LNCaP clone FGC (cell line): ENCODE data around the gene RBP5.

ENCODE experiments used
- DNase-seq: peaks from one replicate; pipeline ENCODE4 v3.0.0-alpha.2; 2011; ENCODE audit warnings: low read depth
- H3K4me3 ChIP-seq: 2 replicates; pipeline ENCODE4 v1.5.1; 2011; ENCODE audit warnings: mild to moderate bottlenecking, low read depth, low read length, control low read depth
- TF ChIP-seq, protein P1 (sequence below): IDR thresholded peaks from 2 replicates; pipeline ENCODE4 v1.5.1; 2012; ENCODE audit warnings: mild to moderate bottlenecking; ENCODE audit not compliant: control insufficient read depth, insufficient read depth; ENCODE audit errors: extremely low read depth

RBP5 gene, protein sequence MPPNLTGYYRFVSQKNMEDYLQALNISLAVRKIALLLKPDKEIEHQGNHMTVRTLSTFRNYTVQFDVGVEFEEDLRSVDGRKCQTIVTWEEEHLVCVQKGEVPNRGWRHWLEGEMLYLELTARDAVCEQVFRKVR

DNA sequence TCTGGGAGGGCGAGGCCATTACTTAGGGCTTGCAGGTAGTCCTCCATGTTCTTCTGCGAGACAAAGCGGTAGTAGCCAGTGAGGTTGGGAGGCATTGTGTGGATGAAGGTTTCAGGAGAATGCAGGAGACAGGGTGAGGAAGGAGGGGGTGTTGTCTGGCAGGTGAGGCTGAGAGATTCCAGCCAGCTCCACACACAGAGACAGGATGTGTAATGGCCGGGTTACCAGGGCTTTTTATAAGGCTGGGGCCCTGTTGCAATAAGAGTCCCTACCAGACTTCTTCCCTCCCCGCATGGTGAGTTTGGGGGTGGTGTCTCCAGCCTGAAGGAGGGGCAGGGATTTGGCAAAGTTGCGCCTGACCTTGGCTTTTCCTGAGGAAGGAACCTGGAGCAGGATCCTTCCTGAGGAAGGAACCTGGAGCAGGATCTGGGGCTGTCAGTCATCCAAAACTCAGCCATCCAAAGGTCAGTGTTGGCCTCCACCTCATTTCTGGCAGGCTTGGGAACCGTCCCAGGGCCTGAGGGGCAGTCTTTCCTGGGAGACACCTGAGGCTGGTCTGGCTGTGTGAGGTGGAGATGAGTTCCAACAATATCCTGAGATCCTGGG lies at the start of gene RBP5:
RBP5 (minus strand) TSS at position 209 of the 606 bp plus-strand sequence; CDS start at position 95, 114 bp downstream.
- TF ChIP-seq, protein P1, sequence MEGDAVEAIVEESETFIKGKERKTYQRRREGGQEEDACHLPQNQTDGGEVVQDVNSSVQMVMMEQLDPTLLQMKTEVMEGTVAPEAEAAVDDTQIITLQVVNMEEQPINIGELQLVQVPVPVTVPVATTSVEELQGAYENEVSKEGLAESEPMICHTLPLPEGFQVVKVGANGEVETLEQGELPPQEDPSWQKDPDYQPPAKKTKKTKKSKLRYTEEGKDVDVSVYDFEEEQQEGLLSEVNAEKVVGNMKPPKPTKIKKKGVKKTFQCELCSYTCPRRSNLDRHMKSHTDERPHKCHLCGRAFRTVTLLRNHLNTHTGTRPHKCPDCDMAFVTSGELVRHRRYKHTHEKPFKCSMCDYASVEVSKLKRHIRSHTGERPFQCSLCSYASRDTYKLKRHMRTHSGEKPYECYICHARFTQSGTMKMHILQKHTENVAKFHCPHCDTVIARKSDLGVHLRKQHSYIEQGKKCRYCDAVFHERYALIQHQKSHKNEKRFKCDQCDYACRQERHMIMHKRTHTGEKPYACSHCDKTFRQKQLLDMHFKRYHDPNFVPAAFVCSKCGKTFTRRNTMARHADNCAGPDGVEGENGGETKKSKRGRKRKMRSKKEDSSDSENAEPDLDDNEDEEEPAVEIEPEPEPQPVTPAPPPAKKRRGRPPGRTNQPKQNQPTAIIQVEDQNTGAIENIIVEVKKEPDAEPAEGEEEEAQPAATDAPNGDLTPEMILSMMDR, result no peak
- H3K4me3 ChIP-seq, result peak within 1 kb of the TSS; percentile 90
- no peak for DNase-seq

DNA sequence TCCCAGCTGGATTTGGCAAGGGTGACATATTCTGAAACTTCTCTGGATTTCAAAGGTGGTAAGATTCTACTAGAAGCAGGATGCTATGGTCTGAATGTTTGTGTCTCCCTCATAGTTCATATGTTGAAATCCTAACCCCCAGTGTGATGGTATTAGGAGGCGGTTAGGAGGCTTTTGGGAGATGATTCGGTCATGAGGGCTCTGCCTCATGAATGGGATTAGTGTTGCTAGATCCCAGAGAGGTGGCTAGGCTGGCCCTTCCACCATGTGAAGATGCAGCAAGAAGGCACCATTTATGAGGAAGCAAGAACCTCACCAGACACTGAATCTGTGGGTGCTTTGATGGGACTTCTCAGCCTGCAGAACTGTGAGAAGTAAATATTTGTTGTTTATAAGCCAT lies 49.8 kb upstream of the RBP5 start:
- H3K4me3 ChIP-seq, result no peak overlapping the region
- DNase-seq, result no peak
- TF ChIP-seq, protein P1, result no peak

DNA sequence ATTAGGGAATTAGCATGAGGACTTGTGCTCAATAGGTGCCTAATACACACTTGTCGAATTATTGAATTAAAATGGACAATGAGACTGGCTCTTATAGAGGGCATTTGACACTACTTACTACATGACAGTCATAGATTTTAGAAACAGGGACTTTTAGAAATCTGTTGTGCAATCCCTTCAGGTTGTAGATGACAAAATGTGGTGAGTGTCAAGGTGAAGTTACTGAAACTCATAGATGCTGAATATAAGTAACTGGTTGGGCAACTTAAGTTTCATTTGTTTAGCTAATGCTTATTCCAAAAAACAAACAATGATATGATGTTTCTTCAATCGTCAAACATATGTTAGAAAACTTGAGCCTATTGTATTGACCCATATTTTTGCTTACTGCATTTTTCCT lies 47.9 kb upstream of the RBP5 start:
- H3K4me3 ChIP-seq, result no peak overlapping the region
- TF ChIP-seq, protein P1, result no peak
- DNase-seq, result no peak

DNA sequence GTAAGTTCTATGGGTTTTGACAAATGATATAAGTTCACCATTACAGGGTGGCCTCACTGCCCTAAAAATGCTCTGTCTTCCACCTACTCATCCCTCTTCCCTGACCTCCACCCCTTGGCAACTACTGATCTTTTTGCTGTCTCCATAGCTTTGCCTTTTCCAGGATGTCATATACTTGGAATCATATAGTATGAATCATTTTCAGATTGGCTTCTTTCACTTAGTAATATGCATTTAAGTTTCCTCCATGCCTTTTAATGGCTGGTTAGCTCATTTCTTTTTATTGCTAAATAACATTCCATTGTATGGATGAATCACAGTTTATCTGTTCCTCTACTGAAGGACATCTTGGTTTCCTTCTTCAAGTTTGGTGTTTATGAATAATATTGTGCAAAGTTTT lies 46.8 kb upstream of the RBP5 start:
- no peak for DNase-seq
- TF ChIP-seq, protein P1, result no peak
- H3K4me3 ChIP-seq, result no peak overlapping the region

DNA sequence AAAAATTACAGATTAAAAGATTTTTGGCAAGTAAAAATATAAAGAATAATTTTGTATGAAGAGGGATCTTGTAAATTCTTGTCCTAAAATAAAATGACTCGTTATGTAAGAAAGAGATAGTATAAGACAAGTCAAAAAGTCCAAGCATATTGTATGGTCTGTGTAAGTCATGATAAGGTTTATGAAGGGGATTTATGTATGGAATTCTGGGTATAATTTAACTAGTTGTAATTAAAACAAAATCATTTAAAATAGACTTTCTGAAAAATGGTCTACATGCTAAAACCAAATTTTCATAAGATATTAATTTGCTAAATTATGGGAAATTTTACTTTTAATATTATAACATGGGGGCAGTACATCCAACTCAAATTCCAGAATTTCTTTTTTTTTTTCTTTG lies 43.2 kb upstream of the RBP5 start:
- TF ChIP-seq, protein P1, result no peak
- no peak for DNase-seq
- no peak overlapping the region for H3K4me3 ChIP-seq

DNA sequence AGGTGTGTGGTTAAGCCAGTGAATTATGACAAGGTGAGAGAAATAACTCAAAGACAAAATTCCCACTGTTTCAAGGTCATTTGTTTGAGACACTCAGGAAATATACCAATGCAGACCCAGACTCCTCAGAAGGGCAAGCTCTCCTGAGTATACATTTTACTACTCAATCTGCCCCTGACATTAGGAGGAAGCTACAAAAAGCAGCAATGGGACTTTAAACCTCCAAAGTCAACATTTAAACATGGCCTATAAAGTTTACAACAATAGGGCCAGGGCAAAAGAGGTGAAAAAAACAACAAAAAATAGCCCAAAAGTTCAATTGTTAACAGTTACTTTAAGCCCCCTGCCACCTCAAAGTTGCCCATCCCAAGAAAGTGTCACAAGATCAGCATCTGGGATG lies 41.3 kb upstream of the RBP5 start:
- H3K4me3 ChIP-seq, result no peak overlapping the region
- TF ChIP-seq, protein P1, result no peak

DNA sequence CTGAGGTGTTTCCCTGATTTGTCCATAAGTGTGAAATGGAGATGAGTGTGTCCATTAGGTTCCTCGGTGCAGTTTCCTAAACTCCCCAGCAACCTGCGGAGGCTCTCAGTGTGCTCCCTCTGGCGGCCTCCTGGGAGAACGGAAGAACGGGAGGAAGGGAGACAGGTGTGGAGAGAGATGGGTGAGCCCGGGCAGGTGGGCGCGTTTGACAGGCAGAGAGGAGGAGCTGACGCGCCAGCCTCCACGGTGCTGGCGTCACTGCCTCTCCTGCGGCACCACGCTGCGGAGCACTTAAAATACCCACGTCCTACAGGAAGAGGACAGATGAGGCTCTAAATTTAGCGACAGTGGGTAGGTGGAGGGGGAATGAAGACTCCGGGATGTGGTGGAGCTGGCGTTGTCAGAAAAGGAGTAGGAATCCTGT lies 34.0 kb upstream of the RBP5 start:
- DNase-seq, result peak; percentile 36
- TF ChIP-seq, protein P1, result peak; percentile 88
- H3K4me3 ChIP-seq, result peak overlapping the region; percentile 3; the same call in 1 of the 2 replicates

More for the DNA sequence above, 41.3 kb upstream of the RBP5 start:
- no peak for DNase-seq
